NCI-H1092 (cell line): Measurements from ENCODE around the gene RPL26.
"Not testable (repeated sequence)": the region's sequence is repeated elsewhere in the genome, so short reads cannot be mapped to it uniquely, and the experiment has no call there.

Source experiments
- DNase-seq: peaks from one replicate; lab custom pipeline; 2025; lab: John Stamatoyannopoulos, UW

The RPL26 gene

DNA sequence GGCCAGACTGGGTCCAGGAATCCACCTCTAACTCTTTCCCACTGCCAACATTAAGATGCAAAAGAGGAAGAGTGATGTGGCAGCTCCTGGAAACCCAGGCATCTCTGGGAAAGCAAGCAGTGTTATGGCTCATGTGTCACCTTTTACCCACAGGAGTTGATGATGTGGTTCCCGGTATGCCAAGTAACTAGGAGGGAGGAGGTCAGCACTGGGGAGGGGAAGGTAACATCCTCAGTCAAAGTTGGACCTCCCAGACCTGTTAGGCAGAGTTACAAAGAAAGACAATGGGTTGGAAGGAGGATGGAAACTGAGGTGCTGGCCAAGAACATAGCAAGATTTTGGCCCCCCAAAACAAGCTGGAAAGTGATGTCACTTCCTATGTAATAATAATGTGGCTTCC is 17.9 kb downstream of the RPL26 start:
- DNase-seq = no peak

DNA sequence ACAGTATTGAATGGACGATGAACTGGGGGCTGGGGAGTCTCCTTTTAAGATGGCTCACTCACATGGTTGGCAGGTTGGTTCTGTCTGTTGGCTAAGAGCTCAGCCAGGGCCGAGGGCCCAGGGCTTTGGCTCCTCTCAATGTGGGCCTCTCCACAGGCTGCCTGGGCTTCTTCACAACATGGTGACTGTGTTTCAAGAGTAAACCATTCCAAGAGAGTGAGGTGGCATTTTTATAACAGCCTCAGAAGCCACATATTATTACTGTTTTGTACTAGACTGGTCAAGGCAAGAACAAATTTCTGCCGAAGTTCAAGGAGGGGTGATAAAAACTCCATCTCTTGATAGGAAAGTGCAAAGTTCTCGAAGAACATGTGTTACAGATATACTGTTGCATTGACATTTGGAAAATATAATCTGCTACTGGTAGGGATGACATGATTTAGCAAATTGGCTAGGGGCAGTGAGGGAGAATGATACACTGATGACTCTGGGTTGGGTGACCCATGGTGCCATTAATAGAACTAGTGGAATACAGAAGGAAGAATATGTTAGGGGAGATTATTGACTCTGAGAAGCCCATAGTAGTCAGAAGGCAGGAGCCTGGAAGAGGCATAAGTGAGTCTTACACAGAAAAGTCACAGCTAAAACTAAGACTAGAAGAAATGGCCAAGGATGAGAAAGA is 20.2 kb downstream of the RPL26 start:
- DNase-seq = no peak

DNA sequence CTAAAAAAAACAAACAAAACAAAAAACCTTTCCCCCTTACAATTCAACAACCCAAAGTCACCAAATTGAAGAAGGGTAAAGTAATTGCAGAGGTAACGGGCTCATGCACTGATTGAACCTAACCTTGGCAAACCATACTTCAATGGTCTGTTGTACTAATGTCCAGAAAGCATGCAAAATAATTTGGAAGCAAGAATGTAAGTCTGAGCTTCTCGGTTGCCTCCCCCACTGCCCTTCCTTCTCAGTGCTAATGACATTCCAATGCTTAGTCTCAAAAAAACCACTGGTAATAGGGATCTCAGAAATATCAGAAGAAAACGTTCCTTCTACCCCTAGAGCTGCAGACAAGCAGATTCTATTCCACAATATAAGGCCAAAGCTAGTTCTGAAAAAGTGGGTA is 22.2 kb downstream of the RPL26 start:
- no peak for DNase-seq

DNA sequence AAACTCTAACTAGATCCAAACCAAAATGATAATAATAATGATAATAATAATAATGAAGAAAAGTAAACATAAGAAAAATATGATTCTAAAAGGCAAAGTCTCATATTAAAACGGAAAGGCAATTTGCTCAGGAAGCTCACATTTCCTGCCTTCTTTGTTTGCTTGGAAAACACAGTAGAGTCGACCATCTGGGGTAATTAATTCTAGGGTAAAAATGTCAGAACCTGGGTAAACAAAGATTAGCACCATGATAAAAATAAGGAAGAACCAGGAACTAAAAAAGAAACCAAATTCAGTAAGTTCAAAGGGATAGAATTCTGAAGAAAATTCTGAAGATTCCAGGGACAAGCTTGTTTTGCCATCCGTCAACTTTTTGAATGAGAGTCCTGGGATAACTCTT is 22.7 kb downstream of the RPL26 start:
- no peak for DNase-seq

DNA sequence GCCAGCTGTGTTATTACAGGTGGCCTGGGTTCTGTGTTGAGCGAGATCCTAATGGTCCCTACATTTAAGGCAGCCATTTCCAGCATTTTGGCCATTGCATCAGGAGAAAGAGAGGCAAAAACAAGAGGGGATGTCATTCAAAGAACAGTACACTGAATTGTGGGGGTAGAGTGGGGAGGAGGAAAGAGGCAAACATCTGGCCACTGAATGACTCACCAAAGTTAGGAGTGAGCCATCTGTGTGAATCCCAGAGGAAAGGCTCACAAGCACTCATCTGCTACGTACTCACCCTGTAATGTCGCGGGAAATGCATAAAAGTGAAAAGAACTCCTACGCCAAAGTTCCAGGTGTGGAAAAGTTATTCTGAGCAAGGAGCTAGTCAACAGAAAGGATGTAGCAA is 23.2 kb downstream of the RPL26 start:
- no peak for DNase-seq

DNA sequence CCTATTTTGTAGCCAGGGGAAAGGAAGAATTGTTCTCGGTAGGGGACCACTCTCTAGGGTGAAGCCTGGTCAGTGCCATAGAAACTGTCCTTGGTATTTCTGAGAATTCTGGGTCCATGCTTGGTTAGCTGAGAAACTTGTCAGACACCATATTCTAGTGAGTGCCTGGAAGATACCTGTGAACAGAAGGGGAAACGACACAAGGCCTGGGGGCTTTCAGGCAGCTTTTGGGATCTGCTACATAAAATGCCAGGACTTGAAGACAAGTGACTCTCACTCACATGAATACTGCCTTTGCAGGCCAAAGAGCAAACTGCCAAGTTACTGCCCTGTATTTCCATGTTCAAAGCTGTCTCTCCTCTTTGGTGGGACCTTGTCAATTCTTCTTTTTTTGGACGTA is 25.1 kb downstream of the RPL26 start:
- no peak for DNase-seq

DNA sequence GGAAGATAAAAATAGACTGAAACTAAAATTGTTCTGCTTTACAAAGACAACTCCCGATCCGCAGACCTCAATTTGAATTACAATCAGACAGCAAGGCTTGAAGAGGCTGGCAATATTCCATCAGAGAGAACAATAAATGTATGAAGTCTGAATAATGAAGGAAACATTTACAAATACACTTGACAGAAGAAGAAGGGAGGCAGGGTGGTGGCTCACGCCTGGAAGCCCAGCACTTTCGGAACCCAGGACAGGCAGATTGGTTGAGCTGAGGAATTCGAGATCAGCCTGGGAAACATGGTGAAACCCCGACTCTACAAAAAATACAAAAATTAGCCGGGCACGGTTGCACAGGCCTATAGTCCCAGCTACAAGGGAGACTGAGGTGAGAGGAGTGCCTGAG is 28.8 kb downstream of the RPL26 start:
- DNase-seq = no peak

DNA sequence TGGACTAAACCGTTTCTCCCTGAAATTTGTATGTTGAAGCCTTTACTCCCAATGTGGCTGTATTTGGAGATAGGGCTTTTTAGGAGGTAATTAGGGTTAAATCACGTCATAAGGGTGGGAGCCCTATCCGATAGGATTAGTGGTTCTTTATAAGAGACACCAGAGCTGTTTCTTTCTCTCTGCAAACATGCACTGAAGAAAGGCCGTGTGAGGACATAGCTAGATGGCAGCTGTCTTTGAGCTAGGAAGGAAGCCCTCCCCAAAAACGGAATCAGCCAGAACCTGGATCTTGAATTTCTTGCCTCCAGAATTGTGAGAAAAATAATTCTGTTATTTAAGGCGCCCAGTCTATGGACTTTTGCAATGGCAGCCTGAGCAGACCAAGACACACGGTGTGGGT is 29.3 kb downstream of the RPL26 start:
- no peak for DNase-seq

DNA sequence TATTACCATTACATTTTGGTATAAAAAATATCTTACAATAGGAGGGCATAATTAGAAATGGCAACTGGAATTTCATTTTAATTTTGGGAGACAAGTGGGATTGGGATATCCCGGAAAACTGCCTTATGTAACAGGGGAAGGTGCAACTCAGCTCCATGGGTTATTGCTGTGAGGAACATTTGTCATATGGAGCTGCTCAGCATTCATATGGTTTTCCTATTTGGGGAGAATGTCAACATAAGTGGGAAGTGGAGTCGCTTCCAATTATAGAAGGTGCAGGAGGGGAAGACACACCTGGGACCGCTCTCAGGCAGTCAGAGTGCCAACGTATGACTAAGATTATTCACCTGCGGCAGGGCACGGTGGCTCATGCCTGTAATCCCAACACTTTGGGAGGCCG is 32.7 kb downstream of the RPL26 start:
- no peak for DNase-seq

DNA sequence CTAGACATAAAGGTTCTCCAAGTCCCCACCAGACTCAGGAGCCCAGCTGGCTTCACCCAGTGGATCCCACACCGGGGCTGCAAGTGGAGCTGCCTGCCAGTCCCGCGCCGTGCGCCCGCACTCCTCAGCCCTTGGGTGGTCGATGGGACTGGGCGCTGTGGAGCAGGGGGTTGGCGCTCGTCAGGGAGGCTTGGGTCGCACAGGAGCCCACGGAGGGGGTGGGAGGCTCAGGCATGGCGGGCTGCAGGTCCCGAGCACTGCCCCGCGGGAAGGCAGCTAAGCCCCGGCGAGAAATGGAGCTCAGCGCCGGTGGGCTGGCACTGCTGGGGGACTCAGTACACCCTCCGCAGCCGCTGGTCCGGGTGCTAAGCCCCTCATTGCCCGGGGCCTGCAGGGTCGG is 36.0 kb downstream of the RPL26 start:
- DNase-seq = not testable (repeated sequence)

DNA sequence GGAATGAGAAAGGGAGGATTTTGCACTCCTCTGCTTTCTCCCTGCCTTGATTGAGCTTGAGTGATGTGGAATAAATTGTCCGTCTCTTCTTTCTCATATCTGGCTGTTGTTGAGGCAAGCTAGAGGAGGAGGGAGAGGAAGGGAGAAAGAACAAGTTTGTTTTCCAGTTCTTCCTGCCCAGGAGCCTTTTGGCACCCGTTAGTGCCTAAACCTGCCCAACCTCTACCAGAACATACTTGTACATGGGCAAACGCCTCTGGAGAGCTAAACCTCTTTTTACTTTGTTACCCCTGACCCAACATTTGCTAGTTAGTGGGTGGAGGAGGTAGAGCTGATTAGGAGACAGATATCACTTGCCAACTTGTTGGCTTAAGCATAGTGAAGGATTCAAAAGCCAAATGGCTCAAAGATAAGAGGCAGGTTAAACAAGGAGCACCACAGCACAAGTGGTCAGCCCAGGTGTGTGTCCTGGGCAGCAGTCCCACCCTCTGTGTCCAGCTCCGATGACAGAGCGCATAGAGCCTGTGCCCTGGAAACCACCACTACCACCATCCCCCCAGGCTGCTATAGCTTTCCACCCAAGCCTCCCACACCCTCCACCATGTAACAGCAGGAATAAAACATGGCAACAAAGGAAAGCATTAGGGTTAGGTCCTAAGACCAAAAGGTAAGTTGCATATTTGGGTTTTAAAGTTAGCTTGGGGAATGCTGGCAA is 36.9 kb downstream of the RPL26 start:
- DNase-seq = no peak

DNA sequence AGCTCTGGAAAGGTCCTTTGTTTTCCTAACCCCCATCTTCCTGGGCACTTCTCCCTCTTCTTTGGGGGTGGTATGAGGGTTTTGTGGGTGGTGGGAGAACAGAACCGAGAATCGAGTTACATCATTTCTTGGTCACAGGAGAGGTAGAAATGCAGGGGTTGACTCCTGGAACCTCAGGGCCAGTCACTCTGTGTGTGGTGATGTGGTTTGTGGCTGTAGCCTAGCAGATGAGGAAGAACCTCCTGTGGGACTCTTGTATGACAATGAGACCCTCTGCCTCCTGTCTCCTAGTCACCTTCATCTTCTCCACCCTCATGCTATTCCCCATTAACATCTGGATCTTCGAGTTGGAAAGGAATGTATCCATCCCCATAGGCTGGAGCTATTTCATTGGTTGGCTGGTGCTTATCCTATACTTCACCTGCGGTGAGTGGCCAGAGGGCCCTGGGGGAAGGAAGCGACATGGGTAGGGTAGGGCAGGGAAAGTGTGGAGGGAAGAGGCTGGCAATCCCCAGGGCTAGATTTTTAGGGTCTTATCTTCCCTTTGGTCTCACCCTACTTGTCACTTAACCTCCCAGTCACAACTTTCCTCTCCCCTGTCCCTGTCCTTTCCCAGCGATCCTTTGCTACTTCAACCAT is 37.8 kb downstream of the RPL26 start:
- no peak for DNase-seq

DNA sequence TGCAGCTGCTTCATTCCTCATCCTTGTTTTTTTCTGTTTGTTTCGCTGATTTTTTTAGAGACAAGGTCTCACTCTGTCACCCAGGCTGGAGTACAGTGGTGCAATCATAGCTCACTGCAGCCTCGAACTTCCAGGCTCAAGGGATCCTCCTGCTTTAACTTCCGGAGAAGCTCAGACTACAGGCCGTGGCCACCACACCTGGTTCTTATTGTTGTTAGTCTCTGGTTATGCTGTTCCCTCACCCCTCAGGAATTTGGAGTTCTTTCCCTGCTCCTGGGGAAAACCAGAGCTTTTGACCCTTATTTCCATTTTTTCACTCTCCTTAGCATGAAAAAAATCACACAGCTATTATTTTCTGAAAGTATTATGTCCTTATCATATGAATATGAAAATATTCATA is 41.5 kb downstream of the RPL26 start:
- DNase-seq = no peak

DNA sequence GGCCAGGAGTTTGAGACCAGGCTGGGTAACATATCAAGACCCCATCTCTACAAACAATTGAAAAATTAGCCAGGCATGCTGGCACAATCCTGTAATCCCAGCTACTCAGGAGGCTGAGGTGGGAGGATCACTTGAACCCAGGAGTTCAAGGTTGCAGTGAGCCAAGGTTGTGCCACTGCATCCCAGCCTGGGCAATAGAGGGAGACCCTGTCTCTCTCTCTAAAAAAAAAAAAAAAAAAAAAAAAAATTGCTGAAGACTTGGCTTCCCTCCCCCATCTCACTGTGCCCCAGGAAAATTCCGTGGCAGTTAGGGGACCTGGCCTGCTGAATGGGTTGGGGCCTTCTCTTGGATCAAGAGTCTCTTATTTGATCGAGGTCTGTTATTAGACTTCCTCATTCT is 43.5 kb downstream of the RPL26 start, which contains the start of gene ODF4:
ODF4 (plus strand) TSS at position 301 of the 400 bp plus-strand sequence. CDS start 212 bp downstream, outside the sequence.
- DNase-seq = no peak

DNA sequence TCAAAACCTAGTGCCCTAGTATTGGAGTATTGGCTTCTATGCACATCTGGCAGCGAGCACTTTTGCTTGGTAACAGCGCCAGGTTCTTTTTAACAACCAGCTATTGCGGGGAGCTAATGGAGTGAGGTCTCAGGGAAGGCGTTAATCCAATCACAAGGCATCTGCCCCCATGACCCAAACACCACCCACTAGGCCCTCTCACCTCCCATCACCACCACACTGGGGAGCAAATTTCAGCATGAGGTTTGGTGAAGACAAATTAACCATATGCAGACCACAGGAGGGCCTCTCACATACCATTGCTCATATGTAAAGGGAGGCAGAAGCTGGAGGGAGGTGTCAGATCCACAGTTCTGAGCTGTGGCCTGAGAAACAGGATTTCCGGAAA is 44.2 kb downstream of the RPL26 start:
- no peak for DNase-seq

DNA sequence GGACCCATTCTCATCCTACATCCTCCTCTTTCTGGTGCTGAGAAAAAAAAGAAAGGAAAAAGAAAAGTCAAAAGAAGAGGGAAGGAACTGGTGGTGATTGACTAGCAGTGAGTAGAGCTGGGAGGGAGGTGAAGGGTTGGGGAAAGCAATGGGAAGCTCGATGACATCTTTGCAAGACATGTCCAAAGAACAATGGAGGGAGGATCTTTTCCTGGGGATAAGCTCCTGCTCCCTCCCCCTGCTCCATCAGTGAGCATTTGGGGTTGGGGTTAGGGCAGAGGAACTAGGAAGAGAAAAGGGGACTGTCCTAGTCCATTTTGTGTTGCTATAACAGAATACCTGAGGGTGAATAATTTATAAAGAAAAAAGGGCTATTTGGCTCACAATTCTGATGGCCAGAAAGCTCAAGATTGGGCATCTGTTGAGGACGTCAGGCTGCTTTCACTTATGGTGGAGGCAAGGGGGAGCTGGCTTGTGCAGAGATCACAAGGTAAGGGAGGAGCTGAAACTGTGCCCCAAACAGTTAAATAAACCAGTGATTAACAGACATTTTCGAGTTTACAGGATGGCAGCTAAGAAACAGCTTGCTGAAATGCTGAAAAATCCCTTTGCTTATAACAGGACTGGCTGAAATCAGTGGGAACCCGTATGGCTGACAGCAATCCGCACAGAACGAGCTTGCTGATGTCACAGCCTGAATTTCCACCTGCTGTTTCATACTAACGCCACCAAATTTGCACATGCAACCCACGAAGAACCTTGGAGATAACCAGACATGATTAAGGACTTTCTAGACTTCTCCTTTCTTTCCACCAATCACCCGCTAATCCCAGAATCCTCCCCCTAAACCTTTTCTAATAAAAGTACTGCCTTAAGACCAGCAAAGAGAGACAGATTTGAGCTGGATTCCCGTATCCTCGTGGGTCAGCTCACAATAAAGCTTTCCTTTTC is 44.9 kb downstream of the RPL26 start:
- no peak for DNase-seq

DNA sequence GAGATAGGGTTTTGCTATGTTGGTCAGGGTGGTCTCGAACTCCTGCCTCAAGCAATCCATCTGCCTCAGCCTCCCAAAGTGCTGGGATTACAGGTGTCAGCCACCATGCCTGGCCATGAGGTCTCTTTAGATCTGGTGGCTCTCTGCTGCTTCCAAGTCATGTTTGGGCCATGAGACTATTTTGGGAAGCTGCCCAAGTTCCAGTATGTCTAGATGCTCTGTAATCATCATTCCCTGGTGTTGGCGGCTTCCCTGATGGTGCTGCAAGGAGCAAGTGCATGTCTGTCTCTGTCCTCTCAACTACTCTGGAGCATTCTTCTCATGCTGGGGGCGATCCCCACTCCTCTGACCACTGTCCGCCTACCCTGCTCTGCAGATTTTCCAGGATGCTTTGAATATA is 49.7 kb downstream of the RPL26 start:
- no peak for DNase-seq

DNA sequence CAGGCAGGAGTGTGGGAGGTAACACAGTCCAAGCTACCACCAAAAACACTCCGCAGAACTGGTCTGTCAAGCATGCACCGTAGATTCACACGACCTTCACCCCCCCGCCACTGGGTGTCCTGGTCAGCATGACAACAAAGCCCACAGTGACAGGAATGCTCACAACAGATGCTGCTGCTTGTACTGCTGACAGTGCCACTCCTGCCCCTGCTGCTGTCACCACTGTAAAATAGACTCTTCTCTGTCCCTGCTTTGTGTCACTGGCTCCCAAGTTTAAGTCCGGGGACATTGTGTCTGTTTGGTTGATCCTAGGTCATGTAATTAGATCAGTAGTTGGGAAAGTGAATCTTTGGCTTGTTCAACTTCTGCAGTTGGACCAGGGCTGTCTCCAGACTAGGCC is 50.3 kb downstream of the RPL26 start:
- DNase-seq = no peak

DNA sequence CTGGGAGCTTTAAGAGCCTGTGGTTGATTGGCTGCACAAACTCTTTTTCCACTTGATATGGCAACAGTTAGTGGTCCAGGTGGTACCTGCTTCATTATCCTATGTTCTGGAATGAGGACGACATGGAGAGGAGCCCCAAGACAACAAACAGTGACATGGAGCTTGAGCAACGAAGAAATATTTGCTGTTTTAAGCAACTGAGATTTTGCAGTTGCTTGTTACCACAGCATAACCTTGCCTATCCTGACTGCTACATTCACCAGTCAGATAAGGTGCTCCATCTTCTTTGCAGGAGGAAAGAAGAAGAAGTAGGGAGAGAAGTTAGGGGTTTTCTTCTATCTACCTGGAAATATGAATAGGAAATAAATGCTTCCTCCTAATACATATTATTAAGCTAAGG is 50.9 kb downstream of the RPL26 start:
- no peak for DNase-seq
